H7 (cell line): ENCODE measurements around the gene SPPL2B. TPM values are rescaled to one million over a fixed set of nuclear protein-coding genes. Genes with fewer than 3 reads are reported as not detected.
"Not testable (repeated sequence)": the region's sequence is repeated elsewhere in the genome, so short reads cannot be mapped to it uniquely, and the experiment has no call there.

Source experiments
- DNase-seq: peaks from one replicate; pipeline ENCODE4 v3.0.0; 2012
- H3K27me3 ChIP-seq: 2 replicates; pipeline ENCODE4 v1.6.0; 2011; ENCODE audit warnings: mild to moderate bottlenecking, low read length; ENCODE audit not compliant: control insufficient read depth, insufficient read depth
- H3K36me3 ChIP-seq: replicated peaks from 2 replicates; pipeline ENCODE4 v1.5.1; 2011; ENCODE audit warnings: low read length; ENCODE audit not compliant: control insufficient read depth, insufficient read depth
- H3K4me3 ChIP-seq: 2 replicates; pipeline ENCODE4 v1.5.1; 2011; ENCODE audit warnings: low read depth, mild to moderate bottlenecking, control low read depth, low read length, moderate library complexity; ENCODE audit not compliant: insufficient read depth
- total RNA-seq: library from RNA; depleted of rRNA; stranded (reverse); fragments of >200 nt; shearing (Covaris generic); gene quantifications from 2 replicates; pipeline ENCODE4 v1.2.3, GENCODE V29; 2014

Gene SPPL2B
- total RNA-seq, 1 experiment from 2014 or later = 65.9 TPM

GRCh38 chr19:2375353-2376121, 47.1 kb downstream of the SPPL2B start:
- H3K4me3 ChIP-seq = no peak overlapping the region
- DNase-seq = peak; percentile 62
- H3K36me3 ChIP-seq = no peaks in the 10 kb centered on the region
- no peaks in the 10 kb centered on the region for H3K27me3 ChIP-seq

GRCh38 chr19:2376784-2377519, 48.5 kb downstream of the SPPL2B start:
- DNase-seq = peak; percentile 42
- Histone ChIP-seq H3K4me3 (no peak overlapping the region), H3K36me3 (no peaks in the 10 kb centered on the region), H3K27me3 (no peaks in the 10 kb centered on the region)

- Histone ChIP-seq H3K27me3 (no peaks in the 10 kb centered on the region), H3K36me3 (no peaks in the 10 kb centered on the region), H3K4me3 (no peak overlapping the region)
- no peak for DNase-seq
These were observed 52.1 kb downstream of the SPPL2B start for GRCh38 chr19:2380567-2380966.

- Histone ChIP-seq H3K4me3 (no peak overlapping the region), H3K36me3 (no peaks in the 10 kb centered on the region), H3K27me3 (no peaks in the 10 kb centered on the region)
- DNase-seq = peak; percentile 43
These were observed 52.8 kb downstream of the SPPL2B start for GRCh38 chr19:2381148-2381820.

- no peak for DNase-seq
- no peaks in the 10 kb centered on the region for H3K27me3 ChIP-seq
These were observed 54.2 kb downstream of the SPPL2B start for GRCh38 chr19:2382530-2383222.

GRCh38 chr19:2385053-2385721, 56.7 kb downstream of the SPPL2B start:
- 0 out of 2 replicates have a peak overlapping the region, but pooled peaks have one; percentile 6 for H3K4me3 ChIP-seq
- no peaks in the 10 kb centered on the region for H3K36me3 ChIP-seq
- peak; percentile 99 for DNase-seq
- H3K27me3 ChIP-seq = no peaks in the 10 kb centered on the region

More at GRCh38 chr19:2382530-2383222, 54.2 kb downstream of the SPPL2B start:
- H3K4me3 ChIP-seq = no peak overlapping the region
- no peaks in the 10 kb centered on the region for H3K36me3 ChIP-seq

- no peak overlapping the region for H3K4me3 ChIP-seq
- no peak for DNase-seq
- H3K27me3 ChIP-seq = no peaks in the 10 kb centered on the region
- H3K36me3 ChIP-seq = no peaks in the 10 kb centered on the region
These were observed 59.1 kb downstream of the SPPL2B start for GRCh38 chr19:2387367-2388288.

GRCh38 chr19:2389594-2389993, 61.1 kb downstream of the SPPL2B start:
- no peak overlapping the region for H3K4me3 ChIP-seq
- no peaks in the 10 kb centered on the region for H3K27me3 ChIP-seq
- no peaks in the 10 kb centered on the region for H3K36me3 ChIP-seq
- DNase-seq = peak; percentile 30

GRCh38 chr19:2391118-2391725, 62.7 kb downstream of the SPPL2B start:
- H3K27me3 ChIP-seq = no peaks in the 10 kb centered on the region
- H3K4me3 ChIP-seq = no peak overlapping the region
- peak; percentile 73 for DNase-seq
- no peaks in the 10 kb centered on the region for H3K36me3 ChIP-seq

- DNase-seq = no peak
- Histone ChIP-seq H3K4me3 (no peak overlapping the region), H3K36me3 (no peaks in the 10 kb centered on the region)
These were observed 63.9 kb downstream of the SPPL2B start for GRCh38 chr19:2392366-2392765.

GRCh38 chr19:2392899-2393298, 64.4 kb downstream of the SPPL2B start:
- not testable (repeated sequence) for H3K4me3 ChIP-seq, H3K36me3 ChIP-seq, DNase-seq, H3K27me3 ChIP-seq

More at GRCh38 chr19:2392366-2392765, 63.9 kb downstream of the SPPL2B start:
- H3K27me3 ChIP-seq = no peaks in the 10 kb centered on the region

GRCh38 chr19:2394054-2394441, 65.6 kb downstream of the SPPL2B start:
- no peak overlapping the region for H3K4me3 ChIP-seq
- H3K36me3 ChIP-seq = no peaks in the 10 kb centered on the region
- no peak for DNase-seq
- H3K27me3 ChIP-seq = no peaks in the 10 kb centered on the region
